HG03342 (cell line): ENCODE results near the gene MED27.
A peak's percentile ranks its signal among the peaks of the same experiment; 100 is the strongest.
"Not testable (repeated sequence)": the region's sequence is repeated elsewhere in the genome, so short reads cannot be mapped to it uniquely, and the experiment has no call there.

Source experiments
- ATAC-seq: cut with Tn5 transposase; IDR thresholded peaks from one replicate; pipeline ENCODE4 v1.9.1; 2021; ENCODE audit warnings: mild to moderate bottlenecking, moderate library complexity; ENCODE audit not compliant: unreplicated experiment

MED27 gene

DNA sequence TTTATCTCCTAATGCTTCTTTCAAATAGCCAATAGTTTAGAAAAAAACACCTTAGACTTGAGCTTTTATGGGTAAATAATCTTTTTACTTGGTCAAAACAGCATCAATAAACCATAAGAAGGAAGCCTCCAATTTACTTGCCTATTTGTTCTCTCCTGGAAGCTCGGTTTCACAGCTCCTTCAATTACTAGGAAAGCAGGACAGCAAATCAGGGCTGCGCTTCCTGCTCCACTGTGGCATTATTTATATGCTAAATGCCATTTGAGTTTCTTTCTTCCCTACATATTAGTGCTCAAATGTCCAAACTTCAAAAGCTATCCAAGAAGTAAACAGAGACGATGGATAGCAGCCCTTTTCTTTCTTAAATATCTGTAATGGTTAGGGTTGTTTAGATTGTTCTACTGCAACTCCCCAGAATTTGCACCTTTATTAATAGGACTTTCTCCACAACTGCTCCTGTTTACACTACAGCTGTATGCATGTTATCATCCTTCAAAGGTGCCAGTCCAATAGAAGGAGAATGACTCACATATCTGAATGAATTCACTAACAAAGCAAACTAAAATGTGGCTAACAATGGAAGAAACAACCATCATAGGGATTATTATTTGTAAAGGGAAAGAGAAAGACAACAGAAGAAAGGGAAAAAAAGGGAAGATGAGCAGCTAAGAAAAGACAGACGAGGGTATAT, 58.7 kb downstream of the MED27 start:
- no peak for ATAC-seq

DNA sequence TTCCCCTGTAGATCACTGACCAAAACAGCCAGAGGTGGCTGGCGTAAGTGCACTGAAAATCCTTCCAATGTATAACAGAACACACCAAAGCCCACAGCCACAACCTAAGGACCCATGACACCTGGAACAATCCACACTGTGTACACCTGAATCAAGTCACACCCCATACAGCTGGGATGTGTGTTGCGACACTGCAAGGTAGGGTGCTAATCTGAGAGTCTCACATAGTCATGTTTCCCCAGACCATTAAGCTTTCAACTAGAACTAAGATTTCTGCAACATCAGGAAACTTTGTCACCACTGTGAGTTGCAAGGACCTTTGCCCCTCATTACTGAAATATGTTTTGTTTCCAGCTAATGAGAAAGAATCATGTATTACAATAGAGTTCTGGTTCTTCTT, 59.4 kb downstream of the MED27 start:
- ATAC-seq: no peak

GRCh38 chr9:132019702-132020101, 60.0 kb downstream of the MED27 start:
- no peak for ATAC-seq

DNA sequence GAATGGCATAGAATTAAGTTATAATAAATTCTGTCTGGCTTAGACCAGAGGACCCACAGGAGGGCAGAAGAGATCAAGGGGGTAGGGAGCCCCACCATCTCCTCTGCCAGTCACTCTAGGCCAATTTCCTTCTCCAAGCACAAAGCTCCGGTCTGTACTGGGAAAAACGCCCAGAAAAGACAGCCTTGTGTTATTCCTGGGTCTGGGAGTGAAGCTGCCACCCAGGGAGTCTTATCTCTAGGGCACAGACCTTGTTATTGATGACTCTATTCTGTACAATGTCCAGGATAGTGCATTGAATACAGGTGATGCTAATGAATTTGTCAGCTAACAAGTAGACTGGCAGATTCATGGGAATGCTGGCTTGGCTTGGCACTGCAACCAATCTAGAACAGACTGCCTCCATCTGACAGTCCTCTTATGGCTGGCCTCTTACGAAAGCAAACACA, 60.7 kb downstream of the MED27 start:
- ATAC-seq: no peak

- no peak for ATAC-seq
Observed at GRCh38 chr9:132016456-132016855, 63.2 kb downstream of the MED27 start.

GRCh38 chr9:132015866-132016265, 63.8 kb downstream of the MED27 start:
- ATAC-seq: no peak

DNA sequence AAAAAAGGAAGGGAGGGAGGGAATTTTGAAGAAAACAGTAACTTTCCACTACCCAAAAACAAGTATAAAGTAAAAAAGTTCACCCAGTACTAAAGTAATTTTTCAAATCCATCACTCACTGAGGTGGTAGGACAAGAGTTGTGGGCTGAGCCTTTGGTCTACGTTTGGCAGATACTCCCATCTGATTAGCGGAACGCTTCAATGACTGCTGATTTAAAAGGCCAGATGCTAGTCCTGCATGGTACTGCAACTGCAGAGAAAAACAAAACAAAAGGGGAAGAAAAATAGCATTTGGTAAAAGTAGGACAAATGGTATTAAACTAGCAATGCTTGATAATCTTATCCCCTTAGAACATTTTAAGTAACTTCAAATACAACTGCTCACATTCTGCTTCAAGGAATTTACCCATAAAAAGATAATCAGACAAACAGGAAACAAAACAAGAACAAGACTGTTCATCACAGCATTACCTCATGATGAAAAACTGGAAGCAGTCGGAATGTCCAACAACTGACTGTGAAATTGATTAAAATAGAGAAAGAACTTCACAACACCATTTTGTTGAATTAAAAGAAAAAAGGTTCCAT, 65.4 kb downstream of the MED27 start:
- no peak for ATAC-seq

DNA sequence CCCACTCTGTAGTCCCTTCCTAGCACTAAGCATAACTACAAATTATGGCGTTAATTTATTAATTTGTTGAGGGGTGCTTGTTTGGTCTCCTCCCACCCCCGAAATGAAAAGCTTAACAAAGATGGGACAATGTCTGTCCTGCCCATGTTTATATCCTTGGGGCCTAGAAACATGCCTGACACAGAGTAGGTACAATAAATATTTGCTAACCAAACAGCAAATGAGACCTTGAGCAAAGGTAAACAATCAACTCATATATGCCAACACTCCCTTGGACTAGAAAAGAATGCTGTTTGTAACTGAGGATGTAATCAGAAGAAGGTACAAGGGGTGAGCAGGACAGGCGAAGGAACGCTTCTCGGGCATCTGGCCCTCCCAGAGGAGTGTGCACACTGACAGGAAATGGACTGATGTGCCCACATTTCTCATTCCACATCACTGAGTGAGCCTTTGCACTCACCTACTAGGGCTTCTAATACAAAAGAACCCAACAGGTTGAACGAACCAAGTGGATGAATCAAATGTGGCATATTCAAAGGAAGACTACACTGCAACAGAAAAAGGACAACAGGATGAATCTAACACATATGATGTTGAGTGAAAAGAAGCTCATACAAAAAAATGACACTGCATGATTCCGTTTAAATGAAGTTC, 66.8 kb downstream of the MED27 start:
- ATAC-seq: no peak

DNA sequence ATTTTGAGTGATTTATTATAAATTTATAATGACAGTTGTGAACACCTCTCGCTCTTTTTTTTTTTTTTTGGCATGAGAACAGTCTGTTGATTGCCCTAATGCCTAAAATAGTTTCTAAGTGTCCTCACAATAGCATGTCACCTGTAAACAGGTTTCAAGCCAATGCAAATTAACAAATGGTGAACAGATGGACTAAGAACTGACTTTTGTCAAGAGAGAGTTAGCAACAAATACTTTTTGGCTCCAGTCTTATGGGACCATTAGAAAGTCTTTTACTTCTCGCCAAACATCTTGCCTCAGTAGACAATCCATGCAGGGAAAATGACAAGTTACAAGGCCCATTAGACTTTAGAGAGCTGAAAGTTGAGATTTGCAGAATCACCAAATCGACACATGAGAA, 67.8 kb downstream of the MED27 start:
- no peak for ATAC-seq

DNA sequence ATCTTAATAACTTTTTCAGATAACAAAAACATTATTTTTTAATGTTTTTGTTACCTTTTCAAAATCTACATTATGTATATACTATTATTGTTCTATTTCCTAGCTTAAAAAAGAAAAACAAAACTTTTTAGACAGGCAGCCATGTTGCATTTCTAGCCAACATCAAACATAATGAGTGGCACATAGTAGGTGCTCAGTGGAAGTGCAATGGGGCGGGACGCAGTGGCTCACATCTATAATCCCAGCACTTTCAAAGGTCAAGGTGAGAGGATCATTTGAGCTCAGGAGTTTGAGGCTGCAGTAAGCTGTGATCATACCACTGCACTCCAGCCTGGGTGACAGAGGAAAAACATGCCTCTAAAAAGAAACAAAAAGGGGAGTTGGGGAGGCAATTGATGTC, 68.4 kb downstream of the MED27 start:
- ATAC-seq: no peak

DNA sequence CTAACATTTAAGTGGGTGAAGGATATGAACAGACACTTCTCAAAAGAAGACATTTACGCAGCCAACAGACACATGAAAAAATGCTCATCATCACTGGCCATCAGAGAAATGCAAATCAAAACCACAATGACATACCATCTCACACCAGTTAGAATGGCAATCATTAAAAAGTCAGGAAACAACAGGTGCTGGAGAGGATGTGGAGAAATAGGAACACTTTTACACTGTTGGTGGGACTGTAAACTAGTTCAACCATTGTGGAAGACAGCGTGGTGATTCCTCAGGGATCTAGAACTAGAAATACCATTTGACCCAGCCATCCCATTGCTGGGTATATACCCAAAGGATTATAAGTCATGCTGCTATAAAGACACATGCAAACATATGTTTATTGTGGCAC, 69.5 kb downstream of the MED27 start:
- not testable (repeated sequence) for ATAC-seq

GRCh38 chr9:132008855-132009812, 70.5 kb downstream of the MED27 start:
- no peak for ATAC-seq

DNA sequence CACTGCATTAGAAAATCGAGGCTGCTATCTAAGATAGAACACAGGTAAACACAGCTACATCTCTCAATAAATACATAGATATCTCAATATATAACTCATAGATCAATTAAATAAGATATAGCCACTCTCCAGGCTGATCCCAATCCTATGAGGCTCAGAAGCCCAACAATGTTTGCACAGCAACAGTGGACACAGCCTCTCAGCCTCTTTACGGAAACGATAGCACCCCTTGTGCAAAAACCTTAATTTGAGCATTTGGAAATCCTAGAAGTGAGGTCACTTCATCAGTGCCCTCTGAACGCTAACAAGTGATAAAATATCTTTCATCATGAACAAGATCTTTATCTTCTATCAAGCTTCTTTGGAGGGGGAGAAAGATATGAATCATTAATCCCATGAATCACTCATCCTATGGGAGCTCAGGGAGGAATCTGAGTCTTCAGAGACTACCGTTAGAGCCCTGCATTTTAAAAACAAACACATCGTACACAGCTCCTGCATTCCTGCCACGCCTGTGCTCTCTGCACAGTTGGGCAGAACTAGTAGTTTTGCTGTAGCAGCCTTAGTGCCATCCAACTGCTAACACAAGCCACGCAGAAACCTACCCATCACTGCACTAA, 71.4 kb downstream of the MED27 start:
- no peak for ATAC-seq

- no peak for ATAC-seq
Observed at GRCh38 chr9:132007371-132008025, 72.2 kb downstream of the MED27 start.

GRCh38 chr9:132006677-132007370, 72.8 kb downstream of the MED27 start:
- ATAC-seq: peak; percentile 64

- ATAC-seq: no peak
Observed at GRCh38 chr9:132005899-132006298, 73.8 kb downstream of the MED27 start.

DNA sequence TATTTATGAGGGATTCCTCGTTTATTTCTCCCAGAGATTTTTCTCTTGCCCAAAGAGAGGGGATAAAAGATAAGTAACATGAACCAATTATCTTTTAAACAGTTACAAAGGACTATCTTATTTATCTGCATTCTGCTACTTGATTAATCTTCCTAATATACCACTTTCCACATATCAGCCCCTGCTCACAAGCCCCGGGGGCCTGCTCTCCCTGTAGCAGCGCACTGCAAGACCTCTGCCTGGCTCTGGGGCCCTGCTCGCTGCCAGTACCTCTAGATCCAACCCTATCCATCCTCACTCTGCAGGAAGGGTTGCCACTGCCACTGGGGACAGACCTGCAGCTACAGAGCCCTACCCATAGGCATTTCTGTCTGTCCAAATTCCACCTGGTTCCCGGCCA, 75.3 kb downstream of the MED27 start:
- ATAC-seq: no peak

DNA sequence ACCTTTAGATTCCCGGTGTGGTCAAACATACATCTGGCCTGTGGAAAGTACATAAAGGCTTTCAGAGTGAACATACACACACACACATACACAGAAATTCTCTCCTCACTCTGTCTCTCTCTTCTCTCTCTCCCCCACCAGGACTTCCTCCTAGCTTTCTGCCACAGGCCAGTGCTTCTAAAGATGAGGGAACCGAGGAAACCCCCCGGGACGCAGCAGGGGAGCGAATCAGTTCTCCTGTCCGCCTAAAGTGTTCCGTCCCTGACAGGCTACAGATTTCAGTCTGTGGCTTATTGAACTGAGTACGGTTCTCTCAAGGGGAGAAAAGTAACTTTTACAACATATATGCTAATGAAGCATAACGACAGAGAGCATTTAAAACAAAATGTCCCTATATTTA, 75.8 kb downstream of the MED27 start:
- no peak for ATAC-seq

- no peak for ATAC-seq
Observed at GRCh38 chr9:132003319-132003704, 76.4 kb downstream of the MED27 start.
